Endothelial cell of umbilical vein (primary cell): ENCODE measurements around the gene CFAP77.

Experiments used
- JUN ChIP-seq: IDR thresholded peaks from 2 replicates; pipeline ENCODE4 v1.6.1; 2011; ENCODE audit warnings: borderline replicate concordance, low read depth; ENCODE audit not compliant: insufficient read length, insufficient read depth
- POLR2A ChIP-seq: IDR thresholded peaks from 2 replicates; pipeline ENCODE4 v1.6.1; 2012; ENCODE audit warnings: low read depth, mild to moderate bottlenecking, control low read depth, low read length
- POLR2AphosphoS5 ChIP-seq: IDR thresholded peaks from 2 replicates; pipeline ENCODE4 v1.6.1; 2012; ENCODE audit warnings: low read depth, mild to moderate bottlenecking, control low read depth, low read length, moderate library complexity; ENCODE audit not compliant: insufficient read depth
- TF ChIP-seq, protein P1 (sequence below), 2 donors: IDR thresholded peaks; 1 replicate in 1 of 2; 2 replicates in 1 of 2; pipeline ENCODE4 v1.5.1; 2011; ENCODE audit warnings: low read length in 2 of 2, mild to moderate bottlenecking in 2 of 2, moderate library complexity in 2 of 2, control low read depth in 1 of 2, inconsistent platforms in 1 of 2, low read depth in 1 of 2; ENCODE audit not compliant: insufficient read depth in 1 of 2; ENCODE audit errors: extremely low read depth in 1 of 2

- TF ChIP-seq JUN (no peak), POLR2A (no peak), POLR2AphosphoS5 (no peak)
- TF ChIP-seq, protein P1, sequence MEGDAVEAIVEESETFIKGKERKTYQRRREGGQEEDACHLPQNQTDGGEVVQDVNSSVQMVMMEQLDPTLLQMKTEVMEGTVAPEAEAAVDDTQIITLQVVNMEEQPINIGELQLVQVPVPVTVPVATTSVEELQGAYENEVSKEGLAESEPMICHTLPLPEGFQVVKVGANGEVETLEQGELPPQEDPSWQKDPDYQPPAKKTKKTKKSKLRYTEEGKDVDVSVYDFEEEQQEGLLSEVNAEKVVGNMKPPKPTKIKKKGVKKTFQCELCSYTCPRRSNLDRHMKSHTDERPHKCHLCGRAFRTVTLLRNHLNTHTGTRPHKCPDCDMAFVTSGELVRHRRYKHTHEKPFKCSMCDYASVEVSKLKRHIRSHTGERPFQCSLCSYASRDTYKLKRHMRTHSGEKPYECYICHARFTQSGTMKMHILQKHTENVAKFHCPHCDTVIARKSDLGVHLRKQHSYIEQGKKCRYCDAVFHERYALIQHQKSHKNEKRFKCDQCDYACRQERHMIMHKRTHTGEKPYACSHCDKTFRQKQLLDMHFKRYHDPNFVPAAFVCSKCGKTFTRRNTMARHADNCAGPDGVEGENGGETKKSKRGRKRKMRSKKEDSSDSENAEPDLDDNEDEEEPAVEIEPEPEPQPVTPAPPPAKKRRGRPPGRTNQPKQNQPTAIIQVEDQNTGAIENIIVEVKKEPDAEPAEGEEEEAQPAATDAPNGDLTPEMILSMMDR (IDR thresholded peaks at IDR 0.05; ENCODE audit: extremely low read depth in 1 of 2, insufficient read depth in 1 of 2, low read depth in 1 of 2, low read length in 2 of 2), result no peak
Observed at GRCh38 chr9:132577119-132577518, 167.1 kb downstream of the CFAP77 start.
